Sigmoid colon (tissue), 4 donors: Measurements from ENCODE around the gene ZBTB4.

ENCODE experiments used
- CTCF ChIP-seq, 4 experiments: fragments of 450-650 bp in 3 of 4; fragments of 200-600 bp in 1 of 4; IDR thresholded peaks; one replicate each; pipeline ENCODE4 v1.5.1; 2016 to 2019; ENCODE audit warnings: antibody characterized with exemption in 4 of 4, mild to moderate bottlenecking in 3 of 4, moderate library complexity in 2 of 4
- EP300 ChIP-seq, 4 donors: sonication (generic); formaldehyde crosslinking; IDR thresholded peaks; one replicate each; pipeline ENCODE4 v1.6.1; 2017; ENCODE audit warnings: antibody characterized with exemption in 4 of 4
- POLR2A ChIP-seq, 2 donors: fragments of 450-650 bp; IDR thresholded peaks; one replicate each; pipeline ENCODE4 v1.6.1; 2016; ENCODE audit warnings: antibody characterized with exemption in 2 of 2, mild to moderate bottlenecking in 2 of 2, moderate library complexity in 2 of 2
- POLR2AphosphoS5 ChIP-seq, 4 donors: sonication (generic); formaldehyde crosslinking; IDR thresholded peaks; one replicate each; pipeline ENCODE4 v1.6.1; 2017; ENCODE audit warnings: antibody characterized with exemption in 4 of 4

GRCh38 chr17:7429722-7430121 is 49.7 kb downstream of the ZBTB4 start:
- no peak for TF ChIP-seq POLR2A (IDR thresholded peaks at IDR 0.05)
- no peak for TF ChIP-seq CTCF (IDR thresholded peaks at IDR 0.05)
- no peak for TF ChIP-seq POLR2AphosphoS5 (IDR thresholded peaks at IDR 0.05)
- no peak for TF ChIP-seq EP300 (IDR thresholded peaks at IDR 0.05)
